ENCODE data around the gene CCDC78.

The CCDC78 gene

GRCh38 chr16:736936-737481 lies 10.8 kb upstream of the CCDC78 start:
- DNase-seq = no peak

- no peak for DNase-seq
Measured at GRCh38 chr16:735982-736453, 9.8 kb upstream of the CCDC78 start.

DNA sequence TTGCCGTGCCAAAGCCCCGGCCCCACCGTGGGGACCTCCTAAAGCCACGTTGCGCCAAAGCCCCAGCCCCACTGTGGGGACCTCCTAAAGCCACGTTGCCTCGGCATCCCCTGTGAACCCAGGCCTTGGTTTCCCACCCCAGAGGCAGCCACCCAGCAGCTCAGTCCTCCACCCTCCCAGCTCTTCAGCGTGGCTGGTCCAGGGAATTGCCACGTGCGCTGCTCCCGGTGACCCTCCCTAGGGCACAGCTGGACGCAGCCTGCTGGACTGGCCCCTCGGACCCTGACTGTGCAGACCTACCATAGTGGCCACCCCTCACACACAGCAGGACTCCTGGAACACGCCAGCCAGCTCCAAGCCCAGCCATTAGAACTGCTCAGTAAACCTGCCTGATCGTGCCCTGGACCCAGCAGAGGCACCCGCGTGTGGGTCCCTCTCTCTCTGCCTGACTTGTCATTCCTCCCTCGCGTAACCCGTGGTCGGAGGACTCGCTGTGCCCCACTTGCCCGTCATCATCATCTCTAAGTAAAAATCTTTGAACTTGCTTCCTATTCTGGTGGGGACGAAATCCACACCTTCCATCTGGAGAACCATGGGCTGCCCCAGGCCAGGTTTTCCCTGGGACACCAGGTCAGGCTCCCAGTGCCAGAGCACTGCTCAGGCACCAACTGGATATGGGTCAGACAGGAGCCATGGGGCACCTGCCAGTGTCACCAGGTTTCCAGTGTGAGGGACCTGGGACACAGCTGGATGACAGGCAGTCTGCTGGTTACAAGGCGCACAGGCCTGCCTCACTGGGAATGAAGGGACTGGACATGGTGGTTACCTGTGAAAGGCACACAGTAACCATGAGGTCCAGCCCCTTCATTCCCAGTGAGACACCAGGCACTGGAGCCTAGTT lies 9.0 kb upstream of the CCDC78 start:
- no peak for DNase-seq

- no peak for DNase-seq
Measured at GRCh38 chr16:734208-734980, 8.2 kb upstream of the CCDC78 start.

DNA sequence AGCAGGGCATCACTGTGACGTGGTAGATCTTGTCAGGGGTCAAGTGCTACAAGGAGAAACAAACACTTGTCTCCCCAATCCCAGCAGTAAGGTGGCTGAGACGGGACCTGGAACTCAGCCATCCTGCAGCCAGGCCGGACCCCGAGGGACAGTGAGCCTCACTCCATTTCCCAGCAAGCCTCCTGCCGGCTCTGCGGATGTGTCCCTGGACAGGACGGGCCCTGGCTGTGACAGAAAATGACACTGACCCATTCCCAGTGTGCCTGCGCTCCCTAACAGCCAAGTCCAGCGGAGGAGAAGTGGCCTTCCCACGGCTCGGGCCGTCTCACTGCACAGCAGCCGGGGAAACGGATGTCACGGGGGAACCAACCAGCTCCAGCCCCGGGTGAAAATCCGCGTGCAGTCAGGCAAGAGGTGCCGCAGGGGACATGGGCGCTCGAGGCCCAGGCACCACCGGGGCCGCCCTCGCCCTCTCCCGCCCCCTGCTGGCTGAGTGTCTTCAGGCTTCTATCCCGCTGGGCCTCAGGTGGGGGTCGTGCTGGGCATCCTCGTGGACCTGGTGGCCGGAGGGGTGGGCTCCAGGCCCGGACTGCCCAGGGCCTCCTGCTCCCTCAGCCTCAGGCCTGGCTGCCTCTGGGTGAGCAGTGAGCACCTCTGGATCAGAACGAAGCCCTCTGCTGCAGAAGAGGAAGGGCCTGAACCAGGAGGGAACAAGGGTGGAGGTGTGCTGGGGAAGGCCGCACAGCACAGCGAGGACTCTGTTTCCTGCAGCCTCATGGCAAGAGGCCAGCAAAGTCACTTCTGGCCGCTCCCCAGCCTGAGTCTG lies 7.4 kb upstream of the CCDC78 start:
- no peak for DNase-seq

DNA sequence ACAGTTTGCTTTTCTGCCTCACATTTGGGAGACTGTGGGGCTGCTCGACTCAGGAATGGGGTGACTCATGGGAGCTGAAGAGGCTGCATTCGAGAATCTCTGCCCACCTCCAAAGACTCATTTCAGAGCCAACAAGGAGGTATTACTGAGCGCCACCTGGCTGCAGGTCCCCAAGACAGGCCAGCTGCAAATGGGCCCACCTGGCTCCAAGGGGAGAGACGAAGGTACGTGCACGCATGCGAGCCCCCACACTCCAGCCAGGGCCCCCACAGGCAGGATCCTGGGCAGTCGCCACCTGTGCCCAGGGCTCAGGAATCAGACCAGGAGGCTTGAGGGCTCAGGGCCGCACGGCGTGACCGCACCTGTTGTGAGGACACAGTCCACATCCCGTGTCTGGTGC lies 6.7 kb upstream of the CCDC78 start:
- no peak for DNase-seq

GRCh38 chr16:732332-732731 lies 6.1 kb upstream of the CCDC78 start:
- no peak for DNase-seq

DNA sequence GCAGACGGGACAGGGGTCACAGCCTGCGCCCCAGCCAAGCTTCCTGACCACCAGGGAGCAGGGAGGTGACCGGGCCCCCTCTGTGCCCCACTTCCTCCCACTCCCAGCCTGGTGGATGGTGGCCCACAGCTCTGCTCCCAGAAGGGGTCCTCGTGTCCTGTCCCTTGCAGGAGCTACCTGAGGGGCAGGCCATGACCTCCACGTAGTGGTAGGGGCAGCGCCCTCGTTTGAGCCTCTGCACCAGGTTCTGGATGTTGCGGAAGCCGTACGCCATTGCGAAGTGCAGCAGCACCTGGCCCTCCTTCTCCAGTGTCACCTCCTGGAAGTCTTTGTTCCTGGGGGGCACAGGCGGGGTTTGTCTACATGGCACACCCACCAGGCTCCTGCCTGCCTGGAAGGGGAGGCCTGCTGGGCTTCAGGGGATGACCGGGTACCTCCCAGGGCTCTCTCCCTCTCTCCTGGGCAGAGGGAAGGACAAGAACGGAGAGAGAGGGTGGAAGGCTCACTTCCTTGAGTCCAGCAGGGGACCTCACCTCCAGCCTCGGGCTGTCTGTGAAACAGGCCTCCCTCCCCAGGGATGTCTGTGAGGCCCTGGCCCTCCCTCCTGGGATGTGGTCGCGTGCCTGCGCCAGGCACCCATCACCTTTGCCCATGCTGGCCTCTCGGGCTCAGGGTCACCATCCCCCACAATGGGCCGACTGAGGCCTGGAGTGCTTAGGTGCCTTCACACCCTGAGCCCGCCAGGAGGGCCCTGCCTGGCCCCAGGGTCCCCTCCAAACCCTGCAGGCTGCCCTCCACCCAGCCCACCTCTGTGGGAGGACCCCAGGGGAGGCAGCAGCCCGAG lies 4.6 kb upstream of the CCDC78 start:
- no peak for DNase-seq

DNA sequence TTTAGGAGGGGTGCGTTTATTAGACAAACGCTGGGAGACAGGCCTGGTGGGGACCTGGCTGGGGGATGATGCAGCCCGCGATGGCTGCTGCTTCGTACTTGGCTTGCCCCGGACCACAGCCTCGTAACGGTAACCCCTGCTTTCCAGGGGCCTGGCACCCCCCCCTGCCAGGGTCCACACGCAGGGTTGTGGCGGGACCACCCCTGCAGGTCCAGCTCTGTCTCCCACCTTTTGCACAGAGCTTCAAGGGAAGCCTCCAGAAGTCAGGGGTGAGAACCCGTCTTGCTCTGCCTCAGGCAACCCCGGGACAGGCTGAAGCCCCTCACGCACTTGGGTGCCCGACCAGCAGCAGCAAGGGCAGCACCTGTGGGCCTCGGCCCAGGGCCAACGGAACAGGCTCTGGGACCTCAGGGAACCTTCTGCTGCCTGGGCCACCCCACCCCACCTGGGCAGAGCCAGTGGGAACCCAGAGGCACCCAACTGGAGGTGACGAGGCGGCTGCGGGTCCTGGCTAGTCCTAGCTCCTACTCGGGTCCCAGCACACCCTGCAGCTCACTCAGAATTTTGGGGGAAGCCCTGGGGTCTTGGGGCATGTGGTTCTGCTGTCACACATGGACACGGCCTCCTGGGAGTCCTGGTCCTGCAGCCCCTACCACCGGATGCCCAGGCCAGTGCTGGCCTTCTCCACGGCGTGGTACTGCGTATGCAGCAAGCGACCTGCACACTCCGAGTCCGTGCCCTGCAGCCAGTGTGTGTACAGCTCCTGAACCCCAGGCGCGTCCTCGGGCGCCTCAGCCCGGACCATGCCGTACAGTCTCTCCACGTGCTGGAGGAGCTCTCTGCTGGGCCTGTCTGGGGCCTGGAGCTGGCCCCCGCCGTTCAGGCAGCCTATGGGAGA lies 3.8 kb upstream of the CCDC78 start:
- no peak for DNase-seq

DNA sequence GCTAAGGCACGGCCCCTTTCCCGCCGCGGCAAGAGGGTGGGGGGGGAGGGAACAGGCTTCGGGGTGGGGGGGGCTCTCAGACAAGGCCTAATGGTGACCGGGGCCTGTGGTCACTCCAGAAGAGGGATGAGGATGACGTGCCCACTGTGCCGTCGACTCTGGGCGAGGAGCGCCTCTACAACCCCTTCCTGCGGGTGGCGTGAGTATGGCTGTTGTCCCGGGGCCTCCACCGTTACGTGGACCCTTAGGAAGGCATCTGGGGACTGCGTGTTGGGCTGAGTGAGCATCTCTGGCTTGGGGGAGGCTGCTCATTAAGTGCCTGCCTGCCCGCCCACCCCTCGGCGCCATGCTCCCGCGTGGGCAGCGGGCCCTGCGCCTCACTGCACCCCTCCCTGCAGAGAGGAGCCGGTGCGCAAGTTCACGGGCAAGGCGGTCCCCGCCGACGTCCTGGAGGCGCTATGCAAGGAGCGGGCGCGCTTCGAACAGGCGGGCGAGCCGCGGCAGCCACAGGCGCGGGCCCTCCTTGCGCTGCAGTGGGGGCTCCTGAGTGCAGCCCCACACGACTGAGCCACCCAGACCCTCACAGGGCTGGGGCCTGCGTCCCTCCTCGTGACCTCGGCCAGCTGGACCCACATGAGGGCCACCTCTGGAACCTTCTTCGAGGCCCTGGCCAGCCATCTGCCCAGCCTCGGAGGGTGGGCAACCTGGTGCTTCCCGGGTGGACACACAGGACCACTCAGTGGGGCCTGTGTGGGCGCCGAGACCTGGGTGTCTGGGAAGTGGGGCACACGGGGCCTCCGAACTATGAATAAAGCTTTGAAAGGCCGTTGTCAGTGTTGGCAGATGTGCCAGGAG lies 2.9 kb upstream of the CCDC78 start:
- DNase-seq = no peak

GRCh38 chr16:728131-728889 lies 2.1 kb upstream of the CCDC78 start:
- peak; percentile 21 for DNase-seq

DNA sequence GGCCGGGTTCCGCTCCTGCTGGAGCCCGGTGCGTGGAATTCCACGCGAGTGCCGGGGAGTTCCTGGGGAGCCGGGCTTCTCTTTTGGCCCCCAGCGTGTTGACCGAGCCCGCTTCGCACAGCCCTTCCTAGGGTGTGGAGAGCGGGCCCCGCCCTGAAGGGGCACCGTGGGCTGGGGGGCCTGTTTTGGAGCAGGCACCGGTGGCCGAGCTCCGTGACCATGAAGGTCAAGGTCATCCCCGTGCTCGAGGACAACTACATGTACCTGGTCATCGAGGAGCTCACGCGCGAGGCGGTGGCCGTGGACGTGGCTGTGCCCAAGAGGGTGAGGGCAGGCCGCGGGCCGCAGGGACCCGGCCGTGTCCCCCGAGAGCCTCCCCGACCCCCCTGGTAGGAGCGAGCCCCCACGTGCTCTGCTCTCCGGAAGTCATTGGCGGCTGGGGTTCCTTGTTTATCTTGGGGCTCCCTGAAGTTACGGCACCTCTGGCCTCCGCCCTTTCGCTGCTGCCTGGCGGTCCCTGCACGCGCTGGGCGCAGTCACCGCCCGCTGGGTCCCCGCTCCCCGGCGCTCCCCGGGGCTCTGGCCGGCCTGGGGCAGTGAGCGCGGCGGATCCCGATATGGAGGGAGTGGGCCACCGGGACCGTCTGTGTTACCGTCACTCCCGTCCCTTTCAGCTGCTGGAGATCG lies 1.2 kb upstream of the CCDC78 start:
- DNase-seq = no peak

GRCh38 chr16:726188-726437 lies 130 bp downstream of the CCDC78 start:
- no peak for DNase-seq

DNA sequence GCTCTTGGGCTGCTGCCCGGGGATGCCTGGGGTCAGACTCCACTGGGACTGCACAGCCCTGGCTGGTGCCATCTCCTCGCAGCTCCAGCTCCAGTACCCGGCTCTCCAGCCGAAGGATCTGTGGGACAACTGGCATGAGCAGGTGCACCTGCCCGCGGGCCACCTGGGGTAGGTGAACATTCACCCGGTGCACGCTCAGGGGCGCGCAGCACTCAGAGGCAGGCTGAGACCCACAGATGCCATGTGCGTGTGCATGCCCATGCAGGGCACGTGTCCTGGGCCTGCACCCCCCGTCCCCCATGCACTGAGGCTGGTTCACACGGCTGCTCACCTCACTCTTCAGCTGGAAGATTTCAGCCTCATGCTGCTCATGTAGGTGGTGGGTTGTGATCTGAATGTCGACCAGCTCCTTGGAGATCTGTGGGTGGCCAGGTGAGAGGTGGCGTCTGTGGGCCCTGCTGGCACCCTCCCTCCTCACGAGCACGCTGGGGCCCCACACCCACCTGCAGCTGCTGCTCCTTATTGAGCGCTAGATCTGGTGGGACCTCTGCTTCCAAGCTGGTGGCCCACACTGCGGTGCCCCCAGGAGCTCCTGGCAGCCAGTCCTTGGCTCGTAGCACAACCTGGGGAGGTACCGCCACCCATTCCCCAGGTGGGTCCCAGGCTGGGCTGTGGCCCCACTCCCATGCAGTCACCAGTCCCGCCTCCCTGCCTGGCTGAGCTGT lies 618 bp downstream of the CCDC78 start:
- no peak for DNase-seq

- DNase-seq = no peak
Measured at GRCh38 chr16:725041-725376, 1.2 kb downstream of the CCDC78 start.

GRCh38 chr16:724188-725040 lies 1.8 kb downstream of the CCDC78 start:
- DNase-seq = no peak

DNA sequence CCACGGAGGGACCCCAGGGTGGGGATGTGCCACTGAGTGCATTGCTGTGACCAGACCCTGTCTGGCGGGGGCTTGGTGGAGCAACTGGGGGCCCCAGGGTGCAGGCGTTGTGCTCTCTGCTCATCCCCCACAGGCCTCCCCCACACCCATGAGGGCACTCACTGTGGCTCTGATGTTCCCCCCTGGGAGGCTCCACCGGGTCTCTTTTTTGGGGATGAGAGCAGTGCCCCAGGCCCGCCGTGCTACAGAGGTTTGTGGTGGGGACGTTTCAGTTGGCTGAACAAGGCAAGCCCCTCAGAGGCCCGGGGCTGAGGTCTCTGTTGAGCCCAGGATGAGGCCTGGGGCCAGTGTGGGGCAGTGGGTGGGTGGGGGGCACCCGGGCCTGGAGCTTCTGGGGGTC lies 2.5 kb downstream of the CCDC78 start:
- no peak for DNase-seq

Measured in NCI-H1105 treated with DMSO at 0.1 percent for 48 hours (cell line).